ENCODE results near the gene IL18R1. TPM values are rescaled to one million over a fixed set of nuclear protein-coding genes. Genes with fewer than 3 reads are reported as not detected.

Gene IL18R1
- total and polyA plus RNA-seq, 2 experiments from 2014 or later, result 19.7 to 25.5 TPM

GRCh38 chr2:102446936-102447335, 91.3 kb downstream of the IL18R1 start:
- Histone ChIP-seq H3K4me2 (no peak overlapping the region), H3K9me2 (replicated peaks; ENCODE audit: insufficient read depth) (no peaks in the 10 kb centered on the region), H3K79me2 (no peaks in the 10 kb centered on the region), H3K36me3 (replicated peaks; ENCODE audit: insufficient read depth, low read depth) (no peaks in the 10 kb centered on the region), H3K27me3 (no peaks in the 10 kb centered on the region), H4K20me1 (ENCODE audit: insufficient read depth, poor library complexity, severe bottlenecking) (no peaks in the 10 kb centered on the region), H3K4me1 (ENCODE audit: insufficient read depth) (no peaks in the 10 kb centered on the region), H3K4me3 (no peak overlapping the region), H3K27ac (no peak overlapping the region), H2AFZ (no peak overlapping the region), H3K9me3 (ENCODE audit: low read depth) (no peaks in the 10 kb centered on the region)
- no peak for TF ChIP-seq EZH2phosphoT487 (IDR thresholded peaks at IDR 0.05; ENCODE audit: low read depth, severe bottlenecking, unreplicated experiment)
- TF ChIP-seq, protein P1, sequence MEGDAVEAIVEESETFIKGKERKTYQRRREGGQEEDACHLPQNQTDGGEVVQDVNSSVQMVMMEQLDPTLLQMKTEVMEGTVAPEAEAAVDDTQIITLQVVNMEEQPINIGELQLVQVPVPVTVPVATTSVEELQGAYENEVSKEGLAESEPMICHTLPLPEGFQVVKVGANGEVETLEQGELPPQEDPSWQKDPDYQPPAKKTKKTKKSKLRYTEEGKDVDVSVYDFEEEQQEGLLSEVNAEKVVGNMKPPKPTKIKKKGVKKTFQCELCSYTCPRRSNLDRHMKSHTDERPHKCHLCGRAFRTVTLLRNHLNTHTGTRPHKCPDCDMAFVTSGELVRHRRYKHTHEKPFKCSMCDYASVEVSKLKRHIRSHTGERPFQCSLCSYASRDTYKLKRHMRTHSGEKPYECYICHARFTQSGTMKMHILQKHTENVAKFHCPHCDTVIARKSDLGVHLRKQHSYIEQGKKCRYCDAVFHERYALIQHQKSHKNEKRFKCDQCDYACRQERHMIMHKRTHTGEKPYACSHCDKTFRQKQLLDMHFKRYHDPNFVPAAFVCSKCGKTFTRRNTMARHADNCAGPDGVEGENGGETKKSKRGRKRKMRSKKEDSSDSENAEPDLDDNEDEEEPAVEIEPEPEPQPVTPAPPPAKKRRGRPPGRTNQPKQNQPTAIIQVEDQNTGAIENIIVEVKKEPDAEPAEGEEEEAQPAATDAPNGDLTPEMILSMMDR (IDR thresholded peaks at IDR 0.05; ENCODE audit: poor library complexity), result no peak
- no peak for TF ChIP-seq EZH2 (IDR thresholded peaks at IDR 0.05; ENCODE audit: borderline replicate concordance)
- DNase-seq (ENCODE audit: low spot score), result no peak
- WGBS (ENCODE audit: low lambda C conversion rate, missing lambda C conversion rate), result 97% methylated on average over 9 of the region's 9 CpGs

Small RNA genes lying within 50 kb of the gene (microRNA-seq; reads per million reads assigned to microRNA genes)
- gene MIR4772, result not detected

Small RNA genes lying within 50 kb of the gene (small RNA-seq; reads per million reads assigned to genes)
- gene MIR4772, result not detected

Other genes starting within 250 kb of the IL18R1 start
- 66.8 and 72.8 TPM in 2 replicates for gene IL1R1, start 213.1 kb upstream of the IL18R1 start, total RNA-seq
- gene IL1R1, start 213.1 kb upstream of the IL18R1 start, polyA plus RNA-seq, result 46.4 and 49.6 TPM in 2 replicates
- not detected in 2 replicates for gene IL1RL2, start 168.8 kb upstream of the IL18R1 start, total RNA-seq
- 1.3 TPM in 1 of 2 replicates, not detected in the other for gene IL1RL2, start 168.8 kb upstream of the IL18R1 start, polyA plus RNA-seq
- 13.1 and 15.6 TPM in 2 replicates for gene IL1RL1, start 44.2 kb upstream of the IL18R1 start, total RNA-seq
- 5.2 and 6.0 TPM in 2 replicates for gene IL1RL1, start 44.2 kb upstream of the IL18R1 start, polyA plus RNA-seq
- gene IL18RAP, start 67.4 kb downstream of the IL18R1 start, total RNA-seq, result 0.40 and 0.80 TPM in 2 replicates
- gene IL18RAP, start 67.4 kb downstream of the IL18R1 start, polyA plus RNA-seq, result not detected in 2 replicates
- 0.80 and 1.8 TPM in 2 replicates for gene SLC9A4, start 117.4 kb downstream of the IL18R1 start, total RNA-seq
- 1.0 and 1.6 TPM in 2 replicates for gene SLC9A4, start 117.4 kb downstream of the IL18R1 start, polyA plus RNA-seq

All from hepatocyte (in vitro differentiated cells).